Vagina (tissue), 2 donors: ENCODE results near the gene SHC3.

ENCODE experiments used
- CTCF ChIP-seq, 3 experiments: fragments of 450-650 bp in 2 of 3; fragments of 200-600 bp in 1 of 3; sonication (generic) in 1 of 3; IDR thresholded peaks; one replicate each; pipeline ENCODE4 v1.5.1; 2017 to 2019; ENCODE audit warnings: antibody characterized with exemption in 3 of 3, mild to moderate bottlenecking in 2 of 3, moderate library complexity in 2 of 3
- POLR2A ChIP-seq, 2 donors: fragments of 450-650 bp; IDR thresholded peaks; one replicate each; pipeline ENCODE4 v1.6.1; 2017; ENCODE audit warnings: antibody characterized with exemption in 2 of 2, mild to moderate bottlenecking in 2 of 2, moderate library complexity in 2 of 2

GRCh38 chr9:89026876-89027275 lies 151.7 kb downstream of the SHC3 start:
- TF ChIP-seq CTCF (IDR thresholded peaks at IDR 0.05) = no peak
- TF ChIP-seq POLR2A (IDR thresholded peaks at IDR 0.05) = no peak
